Activated T-helper 2 cell treated with anti-CD3 and anti-CD28 coated beads, Interferon-gamma antibody, Interleukin-2, Interleukin-4, amounts not matched to agents 10 μg/mL and 5 μg/mL and 100 μg/mL, durations not matched to agents 14 hours and 24 hours and 36 hours (primary cell): Measurements from ENCODE around the gene ZNF524. TPM values are rescaled to one million over a fixed set of nuclear protein-coding genes. Genes with fewer than 3 reads are reported as not detected.
A peak's percentile ranks its signal among the peaks of the same experiment; 100 is the strongest.
"Not testable (repeated sequence)": the region's sequence is repeated elsewhere in the genome, so short reads cannot be mapped to it uniquely, and the experiment has no call there.

Experiments
- DNase-seq: peaks from one replicate; pipeline ENCODE4 v3.0.0; 2021; ENCODE audit warnings: low spot score
- H3K27ac Mint-ChIP-seq: one replicate; pipeline ENCODE4 v1.8.0; 2021; ENCODE audit warnings: mixed read lengths
- H3K27me3 Mint-ChIP-seq: one replicate; pipeline ENCODE4 v1.8.0; 2021; ENCODE audit warnings: low read depth, mixed read lengths
- H3K36me3 Mint-ChIP-seq: one replicate; pipeline ENCODE4 v1.8.0; 2021; ENCODE audit warnings: low read depth, mixed read lengths
- H3K4me1 Mint-ChIP-seq: one replicate; pipeline ENCODE4 v1.8.0; 2021; ENCODE audit warnings: low read depth, mixed read lengths
- H3K4me3 Mint-ChIP-seq: one replicate; pipeline ENCODE4 v1.8.0; 2021; ENCODE audit warnings: low read depth, mild to moderate bottlenecking, moderate library complexity, mixed read lengths
- H3K9me3 Mint-ChIP-seq: one replicate; pipeline ENCODE4 v1.8.0; 2021; ENCODE audit warnings: mixed read lengths
- intact Hi-C: fragments of 100-400 bp; cut with micrococcal nuclease; formaldehyde crosslinking; loops from one replicate; pipeline ENCODE4 v1.15.1; 2023
- total RNA-seq: library from RNA; stranded (reverse); gene quantifications from 2 replicates; pipeline ENCODE4 v1.2.3, GENCODE V29; 2022

Gene ZNF524
- total RNA-seq, 1 donor from 2014 or later: 19.7 TPM

GRCh38 chr19:55573929-55574328 is 26.2 kb upstream of the ZNF524 start:
- H3K27me3 Mint-ChIP-seq, H3K9me3 Mint-ChIP-seq, H3K27ac Mint-ChIP-seq, intact Hi-C loops, DNase-seq, H3K4me1 Mint-ChIP-seq, H3K4me3 Mint-ChIP-seq: not testable (repeated sequence)
- H3K36me3 Mint-ChIP-seq: peaks cover 11% of the 10 kb centered on the region

- Mint-ChIP-seq H3K27me3 (no peaks in the 10 kb centered on the region), H3K4me1 (peaks cover 12% of the 10 kb centered on the region), H3K36me3 (peaks cover 16% of the 10 kb centered on the region), H3K27ac (no peak overlapping the region), H3K4me3 (peak overlapping the region; percentile 13), H3K9me3 (no peaks in the 10 kb centered on the region)
- intact Hi-C loops: no loop called here
- no peak for DNase-seq
These were observed 23.3 kb upstream of the ZNF524 start for GRCh38 chr19:55576746-55577145.

- Mint-ChIP-seq H3K36me3 (peaks cover 16% of the 10 kb centered on the region), H3K4me1 (peaks cover 15% of the 10 kb centered on the region), H3K4me3 (no peak overlapping the region), H3K27me3 (no peaks in the 10 kb centered on the region), H3K9me3 (no peaks in the 10 kb centered on the region), H3K27ac (no peak overlapping the region)
- no peak for DNase-seq
- intact Hi-C loops: no loop called here
These were observed 21.9 kb upstream of the ZNF524 start for GRCh38 chr19:55578031-55578760.

GRCh38 chr19:55578761-55579747 is 21.0 kb upstream of the ZNF524 start:
- Mint-ChIP-seq H3K27ac (peak overlapping the region; percentile 81), H3K36me3 (peaks cover 16% of the 10 kb centered on the region), H3K9me3 (no peaks in the 10 kb centered on the region), H3K4me1 (peaks cover 15% of the 10 kb centered on the region), H3K4me3 (peak overlapping the region; percentile 88), H3K27me3 (no peaks in the 10 kb centered on the region)
- no peak for DNase-seq
- intact Hi-C loops: no loop called here

- Mint-ChIP-seq H3K4me3 (peak overlapping the region; percentile 88), H3K9me3 (no peaks in the 10 kb centered on the region), H3K4me1 (peaks cover 15% of the 10 kb centered on the region), H3K27me3 (peaks cover under 1% of the 10 kb centered on the region), H3K27ac (peak overlapping the region; percentile 81), H3K36me3 (peaks cover 16% of the 10 kb centered on the region)
- DNase-seq: no peak
- intact Hi-C loops: loop anchor here (1.0 kb wide), 2 partner anchors 19 to 25 kb away; partner anchors contain the start of genes FIZ1 and ZNF865
These were observed 20.1 kb upstream of the ZNF524 start for GRCh38 chr19:55579766-55580621.

GRCh38 chr19:55580628-55581144 is 19.4 kb upstream of the ZNF524 start, which contains the start of gene ZNF579:
Gene ZNF579, minus strand, starts transcription at chr19:55580848. Its CDS starts 1,209 bp downstream, at chr19:55579639.
- intact Hi-C loops: loop anchor here (1.0 kb wide), 2 partner anchors 19 to 25 kb away; partner anchors contain the start of genes FIZ1 and ZNF865
- DNase-seq: peak; percentile 68
- peaks cover 16% of the 10 kb centered on the region for H3K36me3 Mint-ChIP-seq
- peaks cover 19% of the 10 kb centered on the region for H3K4me1 Mint-ChIP-seq
- H3K27ac Mint-ChIP-seq: peak within 1 kb of the TSS; percentile 81
- H3K9me3 Mint-ChIP-seq: no peaks in the 10 kb centered on the region
- H3K4me3 Mint-ChIP-seq: peak within 1 kb of the TSS; percentile 88
- peaks cover 7% of the 10 kb centered on the region for H3K27me3 Mint-ChIP-seq

- H3K27ac Mint-ChIP-seq: no peak overlapping the region
- H3K4me1 Mint-ChIP-seq: peaks cover 22% of the 10 kb centered on the region
- no peaks in the 10 kb centered on the region for H3K9me3 Mint-ChIP-seq
- H3K36me3 Mint-ChIP-seq: peaks cover 16% of the 10 kb centered on the region
- peak overlapping the region; percentile 88 for H3K4me3 Mint-ChIP-seq
- intact Hi-C loops: no loop called here
- DNase-seq: no peak
- H3K27me3 Mint-ChIP-seq: peaks cover 8% of the 10 kb centered on the region
These were observed 18.8 kb upstream of the ZNF524 start for GRCh38 chr19:55581145-55581822.

- peaks cover 8% of the 10 kb centered on the region for H3K27me3 Mint-ChIP-seq
- no peak overlapping the region for H3K27ac Mint-ChIP-seq
These were observed 18.3 kb upstream of the ZNF524 start for GRCh38 chr19:55581823-55582223.

GRCh38 chr19:55582284-55582683 is 17.8 kb upstream of the ZNF524 start:
- not testable (repeated sequence) for DNase-seq, H3K36me3 Mint-ChIP-seq

More at GRCh38 chr19:55581823-55582223, 18.3 kb upstream of the ZNF524 start:
- Mint-ChIP-seq H3K36me3 (peaks cover 14% of the 10 kb centered on the region), H3K4me3 (peak overlapping the region; percentile 33), H3K4me1 (peaks cover 22% of the 10 kb centered on the region), H3K9me3 (no peaks in the 10 kb centered on the region)
- intact Hi-C loops: no loop called here
- no peak for DNase-seq

GRCh38 chr19:55583897-55584296 is 16.2 kb upstream of the ZNF524 start:
- H3K4me3 Mint-ChIP-seq, DNase-seq, intact Hi-C loops, H3K27ac Mint-ChIP-seq, H3K36me3 Mint-ChIP-seq, H3K9me3 Mint-ChIP-seq: not testable (repeated sequence)
- Mint-ChIP-seq H3K4me1 (peaks cover 27% of the 10 kb centered on the region), H3K27me3 (peaks cover 13% of the 10 kb centered on the region)

More at GRCh38 chr19:55582284-55582683, 17.8 kb upstream of the ZNF524 start:
- H3K4me3 Mint-ChIP-seq, intact Hi-C loops, H3K27ac Mint-ChIP-seq, H3K9me3 Mint-ChIP-seq: not testable (repeated sequence)
- Mint-ChIP-seq H3K27me3 (peaks cover 11% of the 10 kb centered on the region), H3K4me1 (peaks cover 25% of the 10 kb centered on the region)

- Mint-ChIP-seq H3K36me3 (peaks cover under 1% of the 10 kb centered on the region), H3K4me1 (peaks cover 23% of the 10 kb centered on the region), H3K27me3 (peaks cover 13% of the 10 kb centered on the region), H3K4me3 (no peak overlapping the region), H3K27ac (no peak overlapping the region), H3K9me3 (no peaks in the 10 kb centered on the region)
- intact Hi-C loops: loop anchor here (5.0 kb wide), 1 partner anchor 42 kb away; no protein-coding TSS in a partner anchor
- no peak for DNase-seq
These were observed 15.2 kb upstream of the ZNF524 start for GRCh38 chr19:55584871-55585270.
